ENCODE data around the gene ZBTB7C.
A peak's percentile ranks its signal among the peaks of the same experiment; 100 is the strongest.

The ZBTB7C gene

DNA sequence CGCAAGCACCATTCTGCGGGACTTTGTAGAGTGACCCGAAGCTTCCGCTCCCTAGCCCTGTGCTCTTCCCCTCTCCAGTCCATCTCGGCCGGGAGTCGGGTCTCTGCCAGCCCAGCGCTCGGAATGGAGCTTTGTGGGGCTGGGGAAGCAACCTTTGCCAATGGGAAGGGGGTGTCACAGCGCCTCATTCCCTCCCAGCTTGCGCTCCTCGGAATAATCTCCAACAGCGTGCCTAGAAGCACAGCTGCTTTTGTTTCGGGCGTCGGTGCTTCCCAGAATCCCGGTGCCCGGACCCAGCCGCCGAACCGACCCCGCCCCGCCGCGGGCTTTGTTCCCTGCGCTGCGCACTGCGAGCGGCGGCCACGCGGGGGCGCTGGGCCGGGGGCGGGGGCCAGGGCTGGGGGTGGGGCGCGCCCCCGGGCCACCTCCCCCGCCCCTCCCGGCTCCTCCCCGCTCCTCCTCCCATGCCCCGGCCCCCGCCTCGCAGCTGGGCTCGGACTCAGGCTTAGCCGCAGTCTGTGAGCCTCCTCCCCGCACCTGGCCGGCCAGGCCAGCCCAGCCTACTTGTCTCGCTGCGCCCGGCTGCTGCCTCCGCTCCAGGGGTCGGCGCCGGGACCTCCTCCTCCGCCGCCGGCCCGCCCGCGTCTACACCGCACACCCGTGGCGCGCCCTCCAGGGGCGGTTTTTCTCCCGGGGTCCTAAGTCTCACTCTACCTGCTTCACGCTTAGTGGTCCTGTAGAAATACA is 401.1 kb downstream of the ZBTB7C start:
- no peaks in the 10 kb centered on the region for H3K9me3 ChIP-seq (ENCODE audit: insufficient read depth, low read depth, low read length)
- WGBS, result 2% methylated on average over 68 of the region's 68 CpGs
- peak overlapping the region; percentile 63 for H3K4me3 ChIP-seq (ENCODE audit: low read length)
- H3K36me3 ChIP-seq (ENCODE audit: insufficient read depth, low read length), result no peaks in the 10 kb centered on the region
- H3K9ac ChIP-seq (ENCODE audit: low read depth, low read length), result peak overlapping the region; percentile 88
- H3K27ac ChIP-seq (ENCODE audit: low read depth, low read length), result peak overlapping the region; percentile 80
- H3K27me3 ChIP-seq (ENCODE audit: insufficient read depth, low read length), result peaks cover 13% of the 10 kb centered on the region
- peaks cover 10% of the 10 kb centered on the region; the same call in 1 of the 2 replicates for H3K4me1 ChIP-seq (ENCODE audit: insufficient read depth, low read length)

DNA sequence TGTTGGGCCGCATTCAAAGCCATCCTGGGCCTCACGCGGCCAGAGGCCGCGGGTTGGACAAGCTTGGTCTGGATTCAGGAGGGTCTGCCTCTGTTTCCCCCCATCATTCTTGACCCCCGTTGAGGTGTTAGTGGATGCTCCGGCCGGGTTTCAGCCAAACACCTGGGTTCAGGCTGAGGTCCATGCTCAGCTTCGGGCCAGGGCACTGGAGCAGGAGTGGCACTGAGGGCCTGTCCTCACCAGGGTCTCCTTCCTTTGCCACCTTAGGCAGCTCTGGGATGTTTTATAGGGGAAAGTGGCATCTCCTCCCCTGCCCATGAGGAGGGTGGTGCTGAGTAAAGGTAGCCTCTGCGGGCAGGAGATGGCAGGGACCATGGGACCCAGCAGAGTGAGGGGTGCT is 401.8 kb downstream of the ZBTB7C start:
- Histone ChIP-seq H3K27ac (ENCODE audit: low read depth, low read length) (no peak overlapping the region), H3K4me3 (ENCODE audit: low read length) (peak overlapping the region; percentile 60)

DNA sequence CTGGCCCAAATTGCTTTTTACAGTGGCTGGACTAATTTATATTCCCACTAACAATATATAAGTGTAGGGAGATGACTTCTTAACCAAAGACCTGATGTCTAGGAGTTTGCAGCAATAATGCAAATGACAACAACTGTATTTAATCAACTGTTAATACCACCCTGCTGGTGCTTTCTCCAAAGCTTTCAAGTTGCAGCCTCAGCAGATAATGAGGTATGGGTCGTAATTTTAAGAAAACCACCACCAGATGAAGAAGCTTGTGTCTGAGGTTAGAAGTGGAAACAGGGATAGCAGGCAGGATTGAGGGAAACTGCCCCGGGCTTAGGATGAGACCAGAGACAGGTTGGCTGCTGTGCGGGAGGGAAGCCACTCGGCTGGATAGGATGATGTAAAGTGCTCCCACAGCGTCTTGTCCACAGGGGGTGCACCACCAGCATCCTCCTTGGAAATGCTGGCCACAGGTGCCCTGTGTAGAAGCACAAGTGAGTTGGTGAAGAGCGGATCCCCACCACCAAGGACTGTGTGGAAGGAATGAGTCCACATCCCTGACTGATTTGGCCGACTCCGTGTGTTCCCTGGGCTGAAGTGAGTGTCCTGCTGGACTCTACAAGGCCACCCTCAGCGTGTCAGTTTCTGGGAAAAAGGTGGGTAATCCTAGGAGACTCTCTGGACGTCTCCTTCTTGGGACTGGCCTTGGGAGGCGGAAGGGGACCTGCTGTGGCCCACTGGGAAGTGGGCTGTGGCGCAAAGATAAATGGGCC is 402.6 kb downstream of the ZBTB7C start:
- H3K9ac ChIP-seq (ENCODE audit: low read depth, low read length), result no peak overlapping the region
- H3K4me3 ChIP-seq (ENCODE audit: low read length), result no peak overlapping the region
- peaks cover 13% of the 10 kb centered on the region for H3K27me3 ChIP-seq (ENCODE audit: insufficient read depth, low read length)
- peaks cover 9% of the 10 kb centered on the region; the same call in 1 of the 2 replicates for H3K4me1 ChIP-seq (ENCODE audit: insufficient read depth, low read length)
- 88% methylated on average over 12 of the region's 12 CpGs for WGBS
- H3K27ac ChIP-seq (ENCODE audit: low read depth, low read length), result no peak overlapping the region
- H3K36me3 ChIP-seq (ENCODE audit: insufficient read depth, low read length), result no peaks in the 10 kb centered on the region
- H3K9me3 ChIP-seq (ENCODE audit: insufficient read depth, low read depth, low read length), result no peaks in the 10 kb centered on the region

More for the DNA sequence above, 401.8 kb downstream of the ZBTB7C start:
- H3K36me3 ChIP-seq (ENCODE audit: insufficient read depth, low read length), result no peaks in the 10 kb centered on the region
- peaks cover 13% of the 10 kb centered on the region for H3K27me3 ChIP-seq (ENCODE audit: insufficient read depth, low read length)
- H3K9ac ChIP-seq (ENCODE audit: low read depth, low read length), result peak overlapping the region; percentile 88
- no peaks in the 10 kb centered on the region for H3K9me3 ChIP-seq (ENCODE audit: insufficient read depth, low read depth, low read length)
- H3K4me1 ChIP-seq (ENCODE audit: insufficient read depth, low read length), result peaks cover 9% of the 10 kb centered on the region; the same call in 1 of the 2 replicates
- 94% methylated on average over 10 of the region's 10 CpGs for WGBS

DNA sequence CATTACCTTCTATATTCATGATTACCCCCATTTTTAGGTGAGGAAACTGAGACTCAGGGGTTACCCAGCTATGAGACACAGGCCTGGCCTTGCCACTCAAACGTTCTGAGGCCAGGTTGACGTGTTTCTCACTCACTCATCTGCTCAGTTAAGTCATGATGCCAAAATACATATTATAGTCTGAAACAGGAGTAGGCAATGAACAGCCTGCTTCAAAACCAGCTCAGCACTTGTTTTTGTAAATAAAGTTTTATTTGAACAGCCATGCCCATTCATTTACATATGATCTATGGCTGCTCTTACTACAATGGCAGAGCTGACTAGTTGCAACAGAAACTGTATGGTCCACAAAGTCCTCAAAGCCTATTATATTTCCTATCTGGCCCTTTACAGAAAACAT is 404.6 kb downstream of the ZBTB7C start:
- 79% methylated on average over 2 of the region's 2 CpGs for WGBS
- Histone ChIP-seq H3K4me3 (ENCODE audit: low read length) (no peak overlapping the region), H3K27ac (ENCODE audit: low read depth, low read length) (no peak overlapping the region), H3K27me3 (ENCODE audit: insufficient read depth, low read length) (peaks cover 13% of the 10 kb centered on the region), H3K36me3 (ENCODE audit: insufficient read depth, low read length) (no peaks in the 10 kb centered on the region), H3K9ac (ENCODE audit: low read depth, low read length) (no peak overlapping the region), H3K4me1 (ENCODE audit: insufficient read depth, low read length) (peaks cover 9% of the 10 kb centered on the region; the same call in 1 of the 2 replicates), H3K9me3 (ENCODE audit: insufficient read depth, low read depth, low read length) (no peaks in the 10 kb centered on the region; the same call in 1 of the 2 replicates)

DNA sequence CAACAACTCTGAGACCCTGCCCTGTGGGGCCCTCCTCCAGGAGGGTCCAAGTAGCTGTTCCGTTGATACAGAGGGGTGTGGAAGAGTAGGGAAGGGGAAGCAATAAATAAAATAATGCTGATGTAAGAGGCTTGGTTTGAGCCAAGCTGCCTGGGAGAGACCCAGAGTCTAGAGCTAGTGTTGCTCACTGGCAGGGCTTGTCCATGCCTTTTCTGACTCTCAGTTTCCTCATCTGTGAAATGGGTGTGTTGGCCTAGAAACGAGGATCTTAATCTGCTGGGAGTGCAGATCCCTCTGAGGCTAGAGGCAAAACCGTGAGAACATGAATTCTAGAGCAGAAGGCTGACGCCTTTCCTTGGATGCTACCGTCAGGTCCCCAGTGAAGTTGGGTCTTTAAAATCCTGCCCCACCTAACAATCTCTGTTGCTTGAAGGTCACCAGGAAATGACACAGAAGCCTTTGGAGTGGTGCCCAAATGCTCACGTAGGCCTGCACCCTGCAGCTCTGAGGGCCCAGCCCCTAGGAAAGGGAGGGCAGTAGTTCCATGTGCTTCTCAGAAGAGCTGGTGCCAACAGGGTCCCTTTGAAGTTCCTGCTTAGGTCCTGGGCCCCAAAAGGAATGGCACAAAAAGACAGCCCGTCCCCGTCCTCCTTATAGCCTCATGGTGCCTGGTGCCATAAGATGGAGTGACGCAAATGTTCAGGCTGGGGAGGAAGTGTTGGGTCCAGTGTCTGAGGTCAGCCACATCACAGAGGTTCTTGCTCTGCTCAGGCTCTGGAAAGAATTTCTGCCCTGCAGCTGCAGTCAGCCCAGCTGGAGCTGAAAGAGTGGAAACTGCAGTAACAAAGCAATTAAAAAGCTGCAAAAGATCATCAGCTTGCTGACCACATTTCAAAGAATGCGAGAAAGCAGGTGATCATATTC is 405.5 kb downstream of the ZBTB7C start:
- 0 out of 2 replicates have a peak, but pooled peaks cover 6% of the 10 kb centered on the region for H3K4me1 ChIP-seq (ENCODE audit: insufficient read depth, low read length)
- peaks cover 13% of the 10 kb centered on the region for H3K27me3 ChIP-seq (ENCODE audit: insufficient read depth, low read length)
- 91% methylated on average over 10 of the region's 10 CpGs for WGBS
- no peak overlapping the region for H3K27ac ChIP-seq (ENCODE audit: low read depth, low read length)
- H3K9me3 ChIP-seq (ENCODE audit: insufficient read depth, low read depth, low read length), result no peaks in the 10 kb centered on the region; the same call in 1 of the 2 replicates
- no peak overlapping the region for H3K4me3 ChIP-seq (ENCODE audit: low read length)
- H3K36me3 ChIP-seq (ENCODE audit: insufficient read depth, low read length), result no peaks in the 10 kb centered on the region
- no peak overlapping the region for H3K9ac ChIP-seq (ENCODE audit: low read depth, low read length)

DNA sequence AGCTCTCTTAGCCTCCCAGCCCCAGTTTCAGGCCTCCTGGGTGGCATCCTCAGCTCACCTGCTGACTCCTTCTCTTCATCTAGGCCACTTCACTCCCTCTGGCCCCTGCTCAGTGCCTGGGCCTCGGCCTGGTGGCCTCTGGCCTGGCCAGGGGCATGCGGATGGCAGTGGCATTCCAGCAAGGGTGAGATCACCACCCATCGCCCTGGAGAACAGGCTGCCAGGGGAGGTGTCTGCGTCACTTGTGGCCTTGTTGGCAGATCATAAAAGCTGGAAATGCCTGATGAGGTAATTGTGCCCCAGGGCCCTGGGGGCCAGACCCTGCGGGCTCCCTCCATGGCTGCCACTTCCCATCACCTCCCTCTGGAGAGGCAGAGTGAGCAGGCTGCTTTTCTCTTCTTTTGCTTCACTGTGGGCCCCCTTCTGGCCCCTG is 406.2 kb downstream of the ZBTB7C start:
- Histone ChIP-seq H3K27me3 (ENCODE audit: insufficient read depth, low read length) (peaks cover 13% of the 10 kb centered on the region), H3K9ac (ENCODE audit: low read depth, low read length) (no peak overlapping the region), H3K4me3 (ENCODE audit: low read length) (no peak overlapping the region), H3K4me1 (ENCODE audit: insufficient read depth, low read length) (0 out of 2 replicates have a peak, but pooled peaks cover 5% of the 10 kb centered on the region), H3K36me3 (ENCODE audit: insufficient read depth, low read length) (no peaks in the 10 kb centered on the region), H3K9me3 (ENCODE audit: insufficient read depth, low read depth, low read length) (no peaks in the 10 kb centered on the region; the same call in 1 of the 2 replicates), H3K27ac (ENCODE audit: low read depth, low read length) (no peak overlapping the region)
- 80% methylated on average over 5 of the region's 5 CpGs for WGBS

DNA sequence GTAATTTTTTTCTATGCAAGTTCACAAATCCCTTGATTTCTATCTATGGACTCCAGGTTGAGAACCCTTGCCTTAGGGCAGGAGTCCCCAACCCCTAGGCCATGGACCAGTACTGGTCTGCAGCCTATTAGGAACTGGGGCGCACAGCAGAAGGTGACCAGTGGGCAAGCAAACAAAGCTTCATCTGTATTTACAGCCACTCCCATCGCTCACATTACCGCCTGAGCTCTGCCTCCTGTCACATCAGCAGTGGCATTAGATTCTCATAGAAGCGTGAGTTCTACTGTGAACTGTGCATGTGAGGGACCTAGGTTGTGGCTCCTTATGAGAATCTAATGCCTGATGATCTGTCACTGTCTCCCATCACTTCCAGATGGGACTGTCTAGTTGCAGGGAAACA is 408.5 kb downstream of the ZBTB7C start:
- Histone ChIP-seq H3K4me1 (ENCODE audit: insufficient read depth, low read length) (peaks cover 9% of the 10 kb centered on the region; the same call in 1 of the 2 replicates), H3K27ac (ENCODE audit: low read depth, low read length) (no peak overlapping the region), H3K4me3 (ENCODE audit: low read length) (no peak overlapping the region), H3K36me3 (ENCODE audit: insufficient read depth, low read length) (no peaks in the 10 kb centered on the region), H3K27me3 (ENCODE audit: insufficient read depth, low read length) (no peaks in the 10 kb centered on the region), H3K9me3 (ENCODE audit: insufficient read depth, low read depth, low read length) (no peaks in the 10 kb centered on the region; the same call in 1 of the 2 replicates), H3K9ac (ENCODE audit: low read depth, low read length) (no peak overlapping the region)
- WGBS, result 98% methylated on average over 4 of the region's 4 CpGs

DNA sequence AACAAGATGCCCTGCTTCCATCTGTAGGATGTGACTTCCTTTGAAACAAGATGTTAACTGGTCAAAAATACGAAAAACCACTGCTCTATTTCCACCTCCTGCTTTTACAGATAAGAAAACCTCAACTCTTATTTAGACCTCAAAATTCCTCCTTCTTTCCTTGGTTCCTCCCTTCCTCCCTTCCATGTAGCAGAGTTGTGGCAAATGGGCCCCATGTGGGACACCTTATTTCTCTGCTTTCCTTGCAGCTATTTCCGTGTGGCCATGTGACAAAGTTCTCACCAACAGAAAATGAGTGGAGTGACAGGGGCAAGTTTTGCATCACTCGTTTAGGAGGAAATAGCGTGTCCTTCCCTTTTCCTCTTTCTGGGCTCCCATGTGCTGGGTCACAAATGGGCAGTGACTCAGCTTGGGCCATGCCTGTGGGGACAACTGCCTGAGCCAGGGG is 409.4 kb downstream of the ZBTB7C start:
- no peak overlapping the region for H3K4me3 ChIP-seq (ENCODE audit: low read length)
- H3K9ac ChIP-seq (ENCODE audit: low read depth, low read length), result no peak overlapping the region
- H3K36me3 ChIP-seq (ENCODE audit: insufficient read depth, low read length), result no peaks in the 10 kb centered on the region
- no peak overlapping the region for H3K27ac ChIP-seq (ENCODE audit: low read depth, low read length)
- H3K4me1 ChIP-seq (ENCODE audit: insufficient read depth, low read length), result peaks cover 12% of the 10 kb centered on the region; the same call in 1 of the 2 replicates
- no peaks in the 10 kb centered on the region for H3K27me3 ChIP-seq (ENCODE audit: insufficient read depth, low read length)
- WGBS, result 95% methylated on average over 4 of the region's 4 CpGs
- H3K9me3 ChIP-seq (ENCODE audit: insufficient read depth, low read depth, low read length), result no peaks in the 10 kb centered on the region; the same call in 1 of the 2 replicates

DNA sequence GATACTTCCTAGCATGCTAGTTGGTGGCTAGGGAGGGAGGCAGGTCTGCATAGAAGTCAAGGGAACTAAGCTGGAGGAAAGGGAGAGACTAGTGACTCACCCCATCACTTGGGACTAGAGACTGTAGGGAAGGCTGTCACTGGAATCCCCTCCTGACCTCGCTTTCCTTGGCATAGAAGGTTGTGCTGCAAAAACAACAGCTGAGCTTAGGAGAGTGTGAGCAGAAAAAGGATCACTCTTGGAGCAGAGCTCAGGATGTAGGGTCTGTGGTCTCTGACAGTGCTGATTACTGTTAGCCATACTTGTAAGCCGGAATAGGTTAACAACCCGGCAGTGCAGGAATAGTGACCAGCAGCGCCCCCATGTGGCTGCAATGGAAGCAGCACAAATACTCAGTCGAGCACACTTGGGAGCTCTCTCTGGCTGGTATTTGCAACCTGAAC is 411.8 kb downstream of the ZBTB7C start:
- H3K36me3 ChIP-seq (ENCODE audit: insufficient read depth, low read length), result no peaks in the 10 kb centered on the region
- H3K27me3 ChIP-seq (ENCODE audit: insufficient read depth, low read length), result no peaks in the 10 kb centered on the region; the same call in 1 of the 2 replicates
- no peak overlapping the region for H3K9ac ChIP-seq (ENCODE audit: low read depth, low read length)
- no peak overlapping the region for H3K4me3 ChIP-seq (ENCODE audit: low read length)
- peaks cover 12% of the 10 kb centered on the region; the same call in 1 of the 2 replicates for H3K4me1 ChIP-seq (ENCODE audit: insufficient read depth, low read length)
- WGBS, result 47% methylated on average over 5 of the region's 5 CpGs
- H3K9me3 ChIP-seq (ENCODE audit: insufficient read depth, low read depth, low read length), result no peaks in the 10 kb centered on the region; the same call in 1 of the 2 replicates
- no peak overlapping the region for H3K27ac ChIP-seq (ENCODE audit: low read depth, low read length)

DNA sequence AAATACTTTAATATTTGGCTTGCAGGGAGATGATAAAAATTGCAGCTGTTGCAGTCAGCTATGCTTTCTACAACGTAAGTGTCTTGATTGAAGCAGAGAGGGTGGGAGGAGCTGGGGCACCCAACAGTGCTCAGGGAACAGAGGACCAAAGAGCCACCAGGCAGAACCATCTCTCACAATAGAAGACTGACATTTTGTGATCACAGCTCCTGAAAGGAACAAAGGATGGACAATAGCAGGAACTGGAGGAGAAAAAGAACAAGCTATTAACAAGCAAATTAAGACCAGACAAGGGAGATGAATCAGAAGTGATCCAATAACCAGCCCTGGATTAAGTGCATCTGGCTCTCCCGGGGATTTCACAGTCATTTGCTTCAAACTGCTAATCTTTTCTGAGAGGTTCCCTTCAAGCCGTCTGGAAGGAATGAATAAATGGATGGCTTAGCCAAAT is 413.1 kb downstream of the ZBTB7C start:
- peaks cover 12% of the 10 kb centered on the region; the same call in 1 of the 2 replicates for H3K4me1 ChIP-seq (ENCODE audit: insufficient read depth, low read length)

More for the DNA sequence above, 413.1 kb downstream of the ZBTB7C start:
- Histone ChIP-seq H3K27ac (ENCODE audit: low read depth, low read length) (no peak overlapping the region), H3K9me3 (ENCODE audit: insufficient read depth, low read depth, low read length) (no peaks in the 10 kb centered on the region; the same call in 1 of the 2 replicates), H3K4me3 (ENCODE audit: low read length) (no peak overlapping the region), H3K9ac (ENCODE audit: low read depth, low read length) (no peak overlapping the region), H3K36me3 (ENCODE audit: insufficient read depth, low read length) (no peaks in the 10 kb centered on the region), H3K27me3 (ENCODE audit: insufficient read depth, low read length) (no peaks in the 10 kb centered on the region; the same call in 1 of the 2 replicates)
- WGBS, result 37% methylated on average over 3 of the region's 3 CpGs

Data from HUES64 (cell line).